ENCODE results near the gene RDX. TPM values are rescaled to one million over a fixed set of nuclear protein-coding genes. Genes with fewer than 3 reads are reported as not detected.

RDX gene
- total RNA-seq, 1 experiment from 2014 or later = 131 TPM

DNA sequence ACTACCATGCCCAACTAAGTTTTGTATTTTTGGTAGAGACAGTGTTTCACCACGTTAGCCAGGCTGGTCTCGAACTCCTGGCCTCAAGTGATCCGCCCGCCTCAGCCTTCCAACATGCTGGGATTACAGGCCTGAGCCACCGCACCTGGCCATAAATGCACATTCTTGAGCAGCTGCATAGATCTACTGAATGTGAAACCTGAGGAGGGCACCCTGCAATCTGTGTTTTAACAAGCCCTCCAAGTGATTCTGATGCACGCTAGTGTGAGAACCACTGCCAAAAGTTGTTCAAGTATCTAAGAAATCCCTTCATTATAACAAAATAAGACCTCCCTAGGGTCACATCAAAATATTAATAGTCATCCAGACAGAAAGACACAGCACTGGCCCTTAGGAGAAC, 89.3 kb downstream of the RDX start:
- H4K20me1 ChIP-seq (ENCODE audit: insufficient read depth) = no peaks in the 10 kb centered on the region

More for the DNA sequence above, 89.3 kb downstream of the RDX start:
- DNase-seq (ENCODE audit: low read depth, low spot score) (no peak), ATAC-seq (no peak)
- Histone ChIP-seq H3K9me2 (ENCODE audit: insufficient read depth) (no peaks in the 10 kb centered on the region), H3K27ac (ENCODE audit: low read depth, low read length) (no peak overlapping the region), H3K4me3 (replicated peaks in 1 of 2; ENCODE audit: low read depth in 1 of 2, low read length in 2 of 2) (no peak overlapping the region), H3K4me1 (ENCODE audit: control insufficient read depth in 1 of 2, insufficient read depth in 2 of 2, low read length in 2 of 2) (no peaks in the 10 kb centered on the region), H3K9me3 (ENCODE audit: control insufficient read depth in 1 of 2, insufficient read depth in 1 of 2, low read depth in 1 of 2, low read length in 2 of 2) (no peaks in the 10 kb centered on the region), H3K4me2 (ENCODE audit: low read length) (no peak overlapping the region), H3K79me2 (ENCODE audit: insufficient read depth, low read length) (no peaks in the 10 kb centered on the region), H3K36me3 (ENCODE audit: control insufficient read depth in 1 of 2, insufficient read depth in 2 of 2, low read length in 2 of 2) (no peaks in the 10 kb centered on the region), H2AFZ (ENCODE audit: low read depth, low read length, poor library complexity, severe bottlenecking) (no peak overlapping the region), H3K9ac (ENCODE audit: low read length) (no peak overlapping the region), H3K27me3 (ENCODE audit: insufficient read depth, low read length) (no peaks in the 10 kb centered on the region)
- CTCF ChIA-PET = no interaction called here
- RAD21 ChIA-PET (ENCODE audit: low non-redundant PET in 1 of 2, low total read pairs in 2 of 2, uncharacterized antibody in 2 of 2, unreplicated experiment in 2 of 2) = no interaction called here
- TF ChIP-seq ZFX (IDR thresholded peaks at IDR 0.05) (no peak), TCF7L2 (IDR thresholded peaks at IDR 0.05; ENCODE audit: borderline replicate concordance, extremely low read depth, insufficient read depth, insufficient read length) (no peak), POLR2AphosphoS5 (IDR thresholded peaks at IDR 0.05; ENCODE audit: low read depth, low read length) (no peak), SRF (IDR thresholded peaks at IDR 0.05; ENCODE audit: low read depth) (no peak), EZH2phosphoT487 (IDR thresholded peaks at IDR 0.05; ENCODE audit: borderline replicate concordance) (no peak), ELF1 (IDR thresholded peaks at IDR 0.05; ENCODE audit: borderline replicate concordance, low read depth) (no peak)
- TF ChIP-seq, protein P1, sequence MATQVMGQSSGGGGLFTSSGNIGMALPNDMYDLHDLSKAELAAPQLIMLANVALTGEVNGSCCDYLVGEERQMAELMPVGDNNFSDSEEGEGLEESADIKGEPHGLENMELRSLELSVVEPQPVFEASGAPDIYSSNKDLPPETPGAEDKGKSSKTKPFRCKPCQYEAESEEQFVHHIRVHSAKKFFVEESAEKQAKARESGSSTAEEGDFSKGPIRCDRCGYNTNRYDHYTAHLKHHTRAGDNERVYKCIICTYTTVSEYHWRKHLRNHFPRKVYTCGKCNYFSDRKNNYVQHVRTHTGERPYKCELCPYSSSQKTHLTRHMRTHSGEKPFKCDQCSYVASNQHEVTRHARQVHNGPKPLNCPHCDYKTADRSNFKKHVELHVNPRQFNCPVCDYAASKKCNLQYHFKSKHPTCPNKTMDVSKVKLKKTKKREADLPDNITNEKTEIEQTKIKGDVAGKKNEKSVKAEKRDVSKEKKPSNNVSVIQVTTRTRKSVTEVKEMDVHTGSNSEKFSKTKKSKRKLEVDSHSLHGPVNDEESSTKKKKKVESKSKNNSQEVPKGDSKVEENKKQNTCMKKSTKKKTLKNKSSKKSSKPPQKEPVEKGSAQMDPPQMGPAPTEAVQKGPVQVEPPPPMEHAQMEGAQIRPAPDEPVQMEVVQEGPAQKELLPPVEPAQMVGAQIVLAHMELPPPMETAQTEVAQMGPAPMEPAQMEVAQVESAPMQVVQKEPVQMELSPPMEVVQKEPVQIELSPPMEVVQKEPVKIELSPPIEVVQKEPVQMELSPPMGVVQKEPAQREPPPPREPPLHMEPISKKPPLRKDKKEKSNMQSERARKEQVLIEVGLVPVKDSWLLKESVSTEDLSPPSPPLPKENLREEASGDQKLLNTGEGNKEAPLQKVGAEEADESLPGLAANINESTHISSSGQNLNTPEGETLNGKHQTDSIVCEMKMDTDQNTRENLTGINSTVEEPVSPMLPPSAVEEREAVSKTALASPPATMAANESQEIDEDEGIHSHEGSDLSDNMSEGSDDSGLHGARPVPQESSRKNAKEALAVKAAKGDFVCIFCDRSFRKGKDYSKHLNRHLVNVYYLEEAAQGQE (IDR thresholded peaks at IDR 0.05; ENCODE audit: low read depth) = no peak
- intact Hi-C loops (cut with micrococcal nuclease) = loop anchor here (10.0 kb wide), 1 partner anchor 1028 kb away; no protein-coding TSS in a partner anchor
- BruUV-seq (replicated peaks) = no TSS peak
- POLR2A ChIA-PET = no interaction called here
